Uterus (tissue), 2 donors: ENCODE measurements around the gene MSI2.

ENCODE experiments used
- POLR2A ChIP-seq, 2 donors: fragments of 450-650 bp; IDR thresholded peaks; one replicate each; pipeline ENCODE4 v1.6.1; 2016; ENCODE audit warnings: antibody characterized with exemption in 2 of 2, mild to moderate bottlenecking in 1 of 2, moderate library complexity in 1 of 2
- TF ChIP-seq, protein P1 (sequence below), 4 experiments: fragments of 200-600 bp in 2 of 4; fragments of 450-650 bp in 2 of 4; sonication (generic) in 2 of 4; IDR thresholded peaks; one replicate each; pipeline ENCODE4 v1.5.1; 2016 to 2019; ENCODE audit warnings: antibody characterized with exemption in 4 of 4, mild to moderate bottlenecking in 2 of 4, moderate library complexity in 1 of 4

DNA sequence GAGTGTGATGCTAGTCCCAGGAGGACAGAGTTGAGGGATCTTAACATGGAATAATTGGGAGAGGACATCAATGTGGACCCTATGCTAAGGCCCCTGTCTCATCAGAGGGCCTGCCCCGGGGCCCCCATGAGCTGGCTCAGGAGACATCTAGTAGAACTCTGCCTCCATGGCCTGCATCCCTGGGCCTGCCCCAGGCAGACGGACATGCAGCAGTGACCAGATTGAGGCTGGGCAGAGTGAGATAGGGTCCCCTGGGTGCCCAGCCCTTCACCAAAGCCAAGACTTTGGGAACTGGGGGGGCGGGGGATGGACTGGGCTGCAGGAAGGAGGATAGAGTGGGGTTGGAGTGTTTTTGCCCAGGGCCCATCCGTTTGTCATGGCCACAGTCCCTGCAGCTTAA, 373.6 kb downstream of the MSI2 start:
- TF ChIP-seq, protein P1, sequence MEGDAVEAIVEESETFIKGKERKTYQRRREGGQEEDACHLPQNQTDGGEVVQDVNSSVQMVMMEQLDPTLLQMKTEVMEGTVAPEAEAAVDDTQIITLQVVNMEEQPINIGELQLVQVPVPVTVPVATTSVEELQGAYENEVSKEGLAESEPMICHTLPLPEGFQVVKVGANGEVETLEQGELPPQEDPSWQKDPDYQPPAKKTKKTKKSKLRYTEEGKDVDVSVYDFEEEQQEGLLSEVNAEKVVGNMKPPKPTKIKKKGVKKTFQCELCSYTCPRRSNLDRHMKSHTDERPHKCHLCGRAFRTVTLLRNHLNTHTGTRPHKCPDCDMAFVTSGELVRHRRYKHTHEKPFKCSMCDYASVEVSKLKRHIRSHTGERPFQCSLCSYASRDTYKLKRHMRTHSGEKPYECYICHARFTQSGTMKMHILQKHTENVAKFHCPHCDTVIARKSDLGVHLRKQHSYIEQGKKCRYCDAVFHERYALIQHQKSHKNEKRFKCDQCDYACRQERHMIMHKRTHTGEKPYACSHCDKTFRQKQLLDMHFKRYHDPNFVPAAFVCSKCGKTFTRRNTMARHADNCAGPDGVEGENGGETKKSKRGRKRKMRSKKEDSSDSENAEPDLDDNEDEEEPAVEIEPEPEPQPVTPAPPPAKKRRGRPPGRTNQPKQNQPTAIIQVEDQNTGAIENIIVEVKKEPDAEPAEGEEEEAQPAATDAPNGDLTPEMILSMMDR (IDR thresholded peaks at IDR 0.05), result no peak
- TF ChIP-seq POLR2A (IDR thresholded peaks at IDR 0.05), result no peak
